Measurements from ENCODE around the gene C11orf52. TPM values are rescaled to one million over a fixed set of nuclear protein-coding genes. Genes with fewer than 3 reads are reported as not detected.

The C11orf52 gene
- polyA plus RNA-seq: 10 to 100 TPM; 10.3 to 33.5 (median 24.9) TPM
- long read RNA-seq, donor 1, transcript C11orf52-201 (4 exons, 1,141 nt): major isoform, 16 of 17 reads
- long read RNA-seq, donor 1, partial matches to known transcripts: 0 of 17 reads
- long read RNA-seq, donor 1, other reads (novel, unspliced or antisense): 0 of 17 reads
- long read RNA-seq, donor 2, transcript C11orf52-201 (4 exons, 1,141 nt): major isoform, 8 of 8 reads
- long read RNA-seq, donor 2, partial matches to known transcripts: 0 of 8 reads
- long read RNA-seq, donor 2, other reads (novel, unspliced or antisense): 0 of 8 reads
- long read RNA-seq, donor 3, transcript C11orf52-201 (4 exons, 1,141 nt): major isoform, 5 of 5 reads
- long read RNA-seq, donor 3, partial matches to known transcripts: 0 of 5 reads
- long read RNA-seq, donor 3, other reads (novel, unspliced or antisense): 0 of 5 reads
- long read RNA-seq, donor 4: 0 reads
- long read RNA-seq, donor 5, partial matches to known transcripts: 0 of 2 reads
- long read RNA-seq, donor 5, other reads (novel, unspliced or antisense): 0 of 2 reads
- long read RNA-seq, donor 6, transcript C11orf52-201 (4 exons, 1,141 nt): major isoform, 9 of 11 reads
- long read RNA-seq, donor 6, partial matches to known transcripts: 0 of 11 reads
- long read RNA-seq, donor 6, other reads (novel, unspliced or antisense): 0 of 11 reads
- long read RNA-seq, donor 7: 0 reads
- long read RNA-seq, donor 8: 0 reads
- long read RNA-seq, donor 9, partial matches to known transcripts: 0 of 1 reads
- long read RNA-seq, donor 9, other reads (novel, unspliced or antisense): 0 of 1 reads
- long read RNA-seq, donor 10, transcript C11orf52-201 (4 exons, 1,141 nt): major isoform, 9 of 9 reads
- long read RNA-seq, donor 10, partial matches to known transcripts: 0 of 9 reads
- long read RNA-seq, donor 10, other reads (novel, unspliced or antisense): 0 of 9 reads

DNA sequence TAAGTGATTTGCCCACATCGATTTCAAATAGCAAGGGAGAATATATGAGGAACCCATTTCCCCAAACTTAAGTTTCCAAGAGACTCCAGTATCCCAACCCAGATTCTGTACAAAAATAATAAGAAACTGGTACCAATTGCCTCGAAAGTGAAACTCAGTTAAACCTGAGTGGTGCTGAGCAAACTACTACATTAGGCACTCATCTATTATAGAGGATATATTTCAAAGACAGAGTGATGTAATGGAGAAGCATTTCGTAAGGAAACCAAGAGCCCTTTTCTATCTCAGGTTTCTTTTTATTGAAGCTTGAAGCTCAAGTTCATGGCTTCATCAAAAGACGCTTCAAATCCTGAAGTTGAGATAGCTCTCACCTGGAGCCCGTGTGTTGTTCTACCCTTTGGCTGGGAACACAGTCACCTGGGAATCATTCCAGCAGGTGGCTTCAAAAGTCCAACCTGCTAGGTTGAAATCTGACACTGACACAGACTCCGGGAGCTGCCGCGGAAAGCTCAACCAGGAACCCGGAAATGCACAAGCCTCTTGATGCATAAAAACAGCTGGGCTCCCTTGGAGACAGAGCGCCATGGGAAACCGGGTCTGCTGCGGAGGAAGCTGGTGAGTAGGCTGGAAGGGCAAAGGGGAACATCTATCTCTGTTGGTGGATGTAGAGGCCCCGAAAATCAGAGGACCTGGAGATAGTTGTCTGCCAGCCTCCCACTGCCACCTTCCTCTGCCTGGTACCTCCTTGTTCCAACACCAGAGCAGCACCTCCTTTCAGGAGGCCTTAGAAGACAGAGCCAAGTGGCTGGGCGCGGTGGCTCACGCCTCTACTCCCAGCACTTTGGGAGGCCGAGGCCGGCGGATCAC is at the start of gene C11orf52:
TSS of gene C11orf52 (plus strand) at position 524 of the 867 bp plus-strand sequence. CDS start at position 584, 60 bp downstream.
- H3K4me1 ChIP-seq (ENCODE audit: control insufficient read depth in 3 of 3, insufficient read depth in 2 of 3, low read depth in 1 of 3, low read length in 2 of 3): peaks cover 0 to 18% (median 0%) of the 10 kb centered on the region in 3 donors

DNA sequence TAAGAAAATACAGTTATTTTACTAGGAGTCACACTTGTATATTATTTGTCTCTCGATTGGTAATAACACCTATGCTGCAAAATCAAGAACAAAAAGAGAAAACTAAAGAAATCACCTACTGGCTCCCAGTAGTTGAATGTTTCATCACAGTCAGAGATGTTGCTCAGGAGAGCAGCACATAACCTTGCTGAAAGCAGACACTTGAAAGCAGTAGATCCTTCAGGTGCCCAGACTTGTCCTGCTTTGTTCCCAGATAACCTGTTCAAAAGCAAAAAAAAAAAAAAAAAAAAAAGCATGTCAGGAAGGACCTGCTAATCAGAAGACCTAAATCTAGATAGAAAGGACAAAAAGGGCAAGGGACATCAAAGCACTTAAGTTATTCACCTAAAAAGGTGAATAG is 48.6 kb upstream of the C11orf52 start:
- H3K9me3 ChIP-seq (ENCODE audit: control insufficient read depth in 2 of 2, insufficient read depth in 1 of 2, low read depth in 1 of 2, low read length in 1 of 2): no peaks in the 10 kb centered on the region
- H3K4me1 ChIP-seq (ENCODE audit: control insufficient read depth in 3 of 3, insufficient read depth in 2 of 3, low read depth in 1 of 3, low read length in 2 of 3): peaks cover 0 to 7% (median 0%) of the 10 kb centered on the region in 3 donors
- DNase-seq: no peak
- H3K4me3 ChIP-seq (ENCODE audit: low read depth in 1 of 3, low read length in 3 of 3): no peak overlapping the region
- peaks cover 0 to 18% (median 2%) of the 10 kb centered on the region in 3 donors for H3K36me3 ChIP-seq (ENCODE audit: control insufficient read depth in 3 of 3, insufficient read depth in 2 of 3, low read depth in 1 of 3, low read length in 3 of 3)
- no peaks in the 10 kb centered on the region for H3K27me3 ChIP-seq (ENCODE audit: control insufficient read depth in 3 of 3, insufficient read depth in 3 of 3, low read length in 3 of 3)
- peak overlapping the region in 1 of 3 donors; percentile 87 for H3K27ac ChIP-seq (ENCODE audit: low read depth in 1 of 3, low read length in 2 of 3)
- 93 to 100% (median 94%) methylated on average over 1 of the region's 1 CpG for WGBS, 3 donors
- no peak for FAIRE-seq

More for the DNA sequence above, at the start of gene C11orf52:
- peak within 1 kb of the TSS in 2 of 3 donors; percentile 35 to 49 for H3K4me3 ChIP-seq (ENCODE audit: low read depth in 1 of 3, low read length in 3 of 3)
- WGBS, 3 donors: 12 to 43% (median 35%) methylated on average over 19 of the region's 19 CpGs
- H3K27ac ChIP-seq (ENCODE audit: low read depth in 1 of 3, low read length in 2 of 3): peak within 1 kb of the TSS; percentile 89 to 91 (median 91)
- H3K9me3 ChIP-seq (ENCODE audit: control insufficient read depth in 2 of 2, insufficient read depth in 1 of 2, low read depth in 1 of 2, low read length in 1 of 2): no peaks in the 10 kb centered on the region
- H3K36me3 ChIP-seq (ENCODE audit: control insufficient read depth in 3 of 3, insufficient read depth in 2 of 3, low read depth in 1 of 3, low read length in 3 of 3): no peaks in the 10 kb centered on the region
- FAIRE-seq (no peak), DNase-seq (peak; percentile 94 to 96)
- H3K27me3 ChIP-seq (ENCODE audit: control insufficient read depth in 3 of 3, insufficient read depth in 3 of 3, low read length in 3 of 3): no peaks in the 10 kb centered on the region

GRCh38 chr11:111870522-111870885 is 48.2 kb upstream of the C11orf52 start:
- peaks cover 0 to 7% (median 0%) of the 10 kb centered on the region in 3 donors for H3K4me1 ChIP-seq (ENCODE audit: control insufficient read depth in 3 of 3, insufficient read depth in 2 of 3, low read depth in 1 of 3, low read length in 2 of 3)
- FAIRE-seq (no peak), DNase-seq (no peak)
- no peaks in the 10 kb centered on the region for H3K9me3 ChIP-seq (ENCODE audit: control insufficient read depth in 2 of 2, insufficient read depth in 1 of 2, low read depth in 1 of 2, low read length in 1 of 2)
- peak overlapping the region; percentile 63 to 93 (median 87) for H3K27ac ChIP-seq (ENCODE audit: low read depth in 1 of 3, low read length in 2 of 3)
- peak overlapping the region in 2 of 3 donors; percentile 64 to 84 for H3K4me3 ChIP-seq (ENCODE audit: low read depth in 1 of 3, low read length in 3 of 3)
- no peaks in the 10 kb centered on the region for H3K27me3 ChIP-seq (ENCODE audit: control insufficient read depth in 3 of 3, insufficient read depth in 3 of 3, low read length in 3 of 3)
- H3K36me3 ChIP-seq (ENCODE audit: control insufficient read depth in 3 of 3, insufficient read depth in 2 of 3, low read depth in 1 of 3, low read length in 3 of 3): peaks cover 0 to 18% (median 2%) of the 10 kb centered on the region in 3 donors

- peak within 1 kb of the TSS; percentile 64 to 92 (median 84) for H3K4me3 ChIP-seq (ENCODE audit: low read depth in 1 of 3, low read length in 3 of 3)
- peaks cover 0 to 7% (median 0%) of the 10 kb centered on the region in 3 donors for H3K4me1 ChIP-seq (ENCODE audit: control insufficient read depth in 3 of 3, insufficient read depth in 2 of 3, low read depth in 1 of 3, low read length in 2 of 3)
- no peaks in the 10 kb centered on the region for H3K9me3 ChIP-seq (ENCODE audit: control insufficient read depth in 2 of 2, insufficient read depth in 1 of 2, low read depth in 1 of 2, low read length in 1 of 2)
- H3K27ac ChIP-seq (ENCODE audit: low read depth in 1 of 3, low read length in 2 of 3): peak within 1 kb of the TSS; percentile 63 to 93 (median 87)
- peak; percentile 76 to 96 for DNase-seq
- 0% methylated on average over 28 to 51 of the region's 51 CpGs for WGBS, 3 donors
- FAIRE-seq: no peak
- H3K36me3 ChIP-seq (ENCODE audit: control insufficient read depth in 3 of 3, insufficient read depth in 2 of 3, low read depth in 1 of 3, low read length in 3 of 3): peaks cover 0 to 15% (median 2%) of the 10 kb centered on the region in 3 donors
- no peaks in the 10 kb centered on the region for H3K27me3 ChIP-seq (ENCODE audit: control insufficient read depth in 3 of 3, insufficient read depth in 3 of 3, low read length in 3 of 3)
These were observed 47.6 kb upstream of the C11orf52 start, which contains the start of gene ALG9 for GRCh38 chr11:111870886-111871692. TSS of gene ALG9 (minus strand) at chr11:111871581. CDS start at chr11:111871482, 99 bp downstream.

GRCh38 chr11:111871693-111872161 is 47.0 kb upstream of the C11orf52 start:
- DNase-seq (peak in 1 of 2 donors; percentile 4), FAIRE-seq (no peak)
- H3K4me3 ChIP-seq (ENCODE audit: low read depth in 1 of 3, low read length in 3 of 3): peak overlapping the region in 2 of 3 donors; percentile 64 to 84
- peaks cover 0 to 7% (median 0%) of the 10 kb centered on the region in 3 donors for H3K4me1 ChIP-seq (ENCODE audit: control insufficient read depth in 3 of 3, insufficient read depth in 2 of 3, low read depth in 1 of 3, low read length in 2 of 3)
- H3K9me3 ChIP-seq (ENCODE audit: control insufficient read depth in 2 of 2, insufficient read depth in 1 of 2, low read depth in 1 of 2, low read length in 1 of 2): no peaks in the 10 kb centered on the region
- WGBS, 3 donors: 58 to 62% (median 62%) methylated on average over 5 of the region's 5 CpGs
- peak overlapping the region; percentile 63 to 93 (median 87) for H3K27ac ChIP-seq (ENCODE audit: low read depth in 1 of 3, low read length in 2 of 3)
- H3K27me3 ChIP-seq (ENCODE audit: control insufficient read depth in 3 of 3, insufficient read depth in 3 of 3, low read length in 3 of 3): no peaks in the 10 kb centered on the region
- peaks cover 0 to 14% (median 0%) of the 10 kb centered on the region in 3 donors for H3K36me3 ChIP-seq (ENCODE audit: control insufficient read depth in 3 of 3, insufficient read depth in 2 of 3, low read depth in 1 of 3, low read length in 3 of 3)

DNA sequence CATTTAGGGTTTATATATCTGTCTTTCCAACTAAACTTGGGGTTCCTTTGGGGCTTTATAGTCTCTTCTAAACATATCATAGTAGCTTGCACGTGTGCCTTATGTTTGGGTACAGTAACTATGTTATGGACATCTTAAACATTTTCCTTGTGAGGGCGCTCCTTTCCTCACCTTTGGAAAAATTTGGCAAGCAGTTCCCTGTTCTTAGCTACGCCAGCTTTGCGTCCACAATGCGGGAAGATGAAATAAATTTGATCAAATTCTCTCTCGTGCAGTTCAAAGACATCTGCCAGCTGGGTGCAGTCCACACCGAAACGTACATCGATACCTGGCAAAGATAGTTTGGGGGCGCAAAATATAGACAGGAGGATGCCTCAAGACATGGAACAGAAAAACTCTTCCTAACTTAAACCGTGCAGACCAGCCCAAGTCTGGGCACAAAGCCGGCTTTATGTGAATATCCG is 40.3 kb upstream of the C11orf52 start:
- FAIRE-seq: no peak
- DNase-seq: no peak
- H3K27ac ChIP-seq (ENCODE audit: low read depth in 1 of 3, low read length in 2 of 3): peak overlapping the region; percentile 95 to 96 (median 96)
- peak overlapping the region; percentile 47 to 70 (median 66) for H3K4me3 ChIP-seq (ENCODE audit: low read depth in 1 of 3, low read length in 3 of 3)
- 0 to 1% (median 0%) methylated on average over 13 of the region's 13 CpGs for WGBS, 3 donors
- H3K27me3 ChIP-seq (ENCODE audit: control insufficient read depth in 3 of 3, insufficient read depth in 3 of 3, low read length in 3 of 3): no peaks in the 10 kb centered on the region
- H3K36me3 ChIP-seq (ENCODE audit: control insufficient read depth in 3 of 3, insufficient read depth in 2 of 3, low read depth in 1 of 3, low read length in 3 of 3): peaks cover 0 to 3% (median 0%) of the 10 kb centered on the region in 3 donors
- no peaks in the 10 kb centered on the region for H3K9me3 ChIP-seq (ENCODE audit: control insufficient read depth in 2 of 2, insufficient read depth in 1 of 2, low read depth in 1 of 2, low read length in 1 of 2)
- H3K4me1 ChIP-seq (ENCODE audit: control insufficient read depth in 3 of 3, insufficient read depth in 2 of 3, low read depth in 1 of 3, low read length in 2 of 3): peaks cover 0 to 8% (median 2%) of the 10 kb centered on the region in 3 donors
